Measurements from ENCODE around the gene SNX3. TPM values are rescaled to one million over a fixed set of nuclear protein-coding genes. Genes with fewer than 3 reads are reported as not detected.

Gene SNX3
- total RNA-seq, 2 experiments from 2014 or later = 72.9 to 88.6 TPM

GRCh38 chr6:108164543-108164814 lies 96.4 kb downstream of the SNX3 start:
- intact Hi-C loops (cut with micrococcal nuclease; ENCODE audit: unreplicated experiment) = no loop called here
- no peaks in the 10 kb centered on the region for H3K4me1 ChIP-seq (ENCODE audit: insufficient read depth, low read length, poor library complexity, severe bottlenecking)
- no peaks in the 10 kb centered on the region for H4K20me1 ChIP-seq (ENCODE audit: insufficient read depth, low read length)
- CTCF ChIA-PET (ENCODE audit: unreplicated experiment) = no interaction called here
- no peaks in the 10 kb centered on the region for H3K36me3 ChIP-seq (ENCODE audit: insufficient read depth, low read length)
- TF ChIP-seq EZH2phosphoT487 (IDR thresholded peaks at IDR 0.05; ENCODE audit: borderline replicate concordance, low read depth, low read length) (no peak), CTCF (conservative IDR thresholded peaks at IDR 0.05; ENCODE audit: low read length) (no peak)
- no peaks in the 10 kb centered on the region for H3K79me2 ChIP-seq (ENCODE audit: insufficient read depth, low read depth, low read length)
- DNase-seq (ENCODE audit: low spot score) = no peak
- POLR2A ChIA-PET = no interaction called here
- H3K4me3 ChIP-seq (ENCODE audit: low read depth, low read length, poor library complexity, severe bottlenecking) = no peak overlapping the region
- no TSS peak for BruUV-seq (replicated peaks)
- no peaks in the 10 kb centered on the region for H3K9me3 ChIP-seq (ENCODE audit: low read length)
- H3K27ac ChIP-seq (ENCODE audit: low read depth, low read length, poor library complexity, severe bottlenecking) = no peak overlapping the region
- no peak overlapping the region for H3K4me2 ChIP-seq (ENCODE audit: low read length)
- H3K9me2 ChIP-seq (ENCODE audit: insufficient read depth, low read length) = no peaks in the 10 kb centered on the region
- no peak overlapping the region for H2AFZ ChIP-seq (ENCODE audit: low read length)

- ChIA-PET POLR2A (no interaction called here), CTCF (ENCODE audit: unreplicated experiment) (no interaction called here)
- H3K9me3 ChIP-seq (ENCODE audit: low read length) = no peaks in the 10 kb centered on the region
- intact Hi-C loops (cut with micrococcal nuclease; ENCODE audit: unreplicated experiment) = no loop called here
- no peak for DNase-seq (ENCODE audit: low spot score)
- H3K4me1 ChIP-seq (ENCODE audit: insufficient read depth, low read length, poor library complexity, severe bottlenecking) = no peaks in the 10 kb centered on the region
- no peak overlapping the region for H3K4me3 ChIP-seq (ENCODE audit: low read depth, low read length, poor library complexity, severe bottlenecking)
- H3K36me3 ChIP-seq (ENCODE audit: insufficient read depth, low read length) = no peaks in the 10 kb centered on the region
- 0 out of 2 replicates have a peak, but pooled peaks cover 2% of the 10 kb centered on the region for H4K20me1 ChIP-seq (ENCODE audit: insufficient read depth, low read length)
- H3K27ac ChIP-seq (ENCODE audit: low read depth, low read length, poor library complexity, severe bottlenecking) = no peak overlapping the region
- no peaks in the 10 kb centered on the region for H3K79me2 ChIP-seq (ENCODE audit: insufficient read depth, low read depth, low read length)
- H3K4me2 ChIP-seq (ENCODE audit: low read length) = no peak overlapping the region
- TF ChIP-seq EZH2phosphoT487 (IDR thresholded peaks at IDR 0.05; ENCODE audit: borderline replicate concordance, low read depth, low read length) (no peak), CTCF (conservative IDR thresholded peaks at IDR 0.05; ENCODE audit: low read length) (no peak)
- no peak overlapping the region for H2AFZ ChIP-seq (ENCODE audit: low read length)
- no peaks in the 10 kb centered on the region for H3K9me2 ChIP-seq (ENCODE audit: insufficient read depth, low read length)
- no TSS peak for BruUV-seq (replicated peaks)
These were observed 96.9 kb downstream of the SNX3 start for GRCh38 chr6:108163644-108164542.

GRCh38 chr6:108163267-108163643 lies 97.6 kb downstream of the SNX3 start:
- peak; percentile 5 for DNase-seq (ENCODE audit: low spot score)
- ChIA-PET POLR2A (no interaction called here), CTCF (ENCODE audit: unreplicated experiment) (no interaction called here)
- no TSS peak for BruUV-seq (replicated peaks)
- Histone ChIP-seq H3K4me3 (ENCODE audit: low read depth, low read length, poor library complexity, severe bottlenecking) (no peak overlapping the region), H3K79me2 (ENCODE audit: insufficient read depth, low read depth, low read length) (no peaks in the 10 kb centered on the region), H3K4me2 (ENCODE audit: low read length) (no peak overlapping the region), H3K27ac (ENCODE audit: low read depth, low read length, poor library complexity, severe bottlenecking) (no peak overlapping the region), H3K36me3 (ENCODE audit: insufficient read depth, low read length) (no peaks in the 10 kb centered on the region), H3K9me2 (ENCODE audit: insufficient read depth, low read length) (no peaks in the 10 kb centered on the region), H2AFZ (ENCODE audit: low read length) (no peak overlapping the region), H3K4me1 (ENCODE audit: insufficient read depth, low read length, poor library complexity, severe bottlenecking) (no peaks in the 10 kb centered on the region), H4K20me1 (ENCODE audit: insufficient read depth, low read length) (peaks cover 6% of the 10 kb centered on the region; the same call in 1 of the 2 replicates), H3K9me3 (ENCODE audit: low read length) (no peaks in the 10 kb centered on the region)
- intact Hi-C loops (cut with micrococcal nuclease; ENCODE audit: unreplicated experiment) = no loop called here
- TF ChIP-seq CTCF (conservative IDR thresholded peaks at IDR 0.05; ENCODE audit: low read length) = no peak
- no peak for TF ChIP-seq EZH2phosphoT487 (IDR thresholded peaks at IDR 0.05; ENCODE audit: borderline replicate concordance, low read depth, low read length)
